Neutrophil (primary cell): Measurements from ENCODE around the gene CYP17A1.

Experiments
- H3K27ac ChIP-seq: fragments of 200-600 bp; sonication (generic); 2 replicates; pipeline ENCODE4 v1.5.1; 2016; ENCODE audit warnings: mild to moderate bottlenecking, moderate library complexity
- H3K27me3 ChIP-seq: fragments of 200-600 bp; sonication (generic); 2 replicates; pipeline ENCODE4 v1.6.0; 2016; ENCODE audit warnings: mild to moderate bottlenecking
- H3K36me3 ChIP-seq: fragments of 200-600 bp; sonication (generic); 2 replicates; pipeline ENCODE4 v1.5.1; 2017
- H3K4me1 ChIP-seq, 2 experiments: fragments of 200-600 bp in 1 of 2; sonication (generic) in 1 of 2; 1 replicate in 1 of 2; 2 replicates in 1 of 2; pipeline versions ENCODE4 v1.5.1 to v1.6.1; 2013 to 2016; ENCODE audit warnings: low read depth in 1 of 2, low read length in 1 of 2, mild to moderate bottlenecking in 1 of 2, moderate library complexity in 1 of 2; ENCODE audit not compliant: control insufficient read depth in 1 of 2, insufficient read depth in 1 of 2
- H3K4me3 ChIP-seq, 2 experiments: fragments of 200-600 bp in 1 of 2; sonication (generic) in 1 of 2; 1 replicate in 1 of 2; 2 replicates in 1 of 2; pipeline ENCODE4 v1.5.1; 2013 to 2016; ENCODE audit warnings: low read depth in 1 of 2, low read length in 1 of 2, mild to moderate bottlenecking in 1 of 2, moderate library complexity in 1 of 2
- H3K9me3 ChIP-seq: fragments of 200-600 bp; sonication (generic); 2 replicates; pipeline ENCODE4 v1.5.1; 2016
- TF ChIP-seq, protein P1 (sequence below): fragments of 200-600 bp; sonication (generic); IDR thresholded peaks from 2 replicates; pipeline ENCODE4 v1.5.1; 2016; ENCODE audit warnings: antibody characterized with exemption

CYP17A1 gene

DNA sequence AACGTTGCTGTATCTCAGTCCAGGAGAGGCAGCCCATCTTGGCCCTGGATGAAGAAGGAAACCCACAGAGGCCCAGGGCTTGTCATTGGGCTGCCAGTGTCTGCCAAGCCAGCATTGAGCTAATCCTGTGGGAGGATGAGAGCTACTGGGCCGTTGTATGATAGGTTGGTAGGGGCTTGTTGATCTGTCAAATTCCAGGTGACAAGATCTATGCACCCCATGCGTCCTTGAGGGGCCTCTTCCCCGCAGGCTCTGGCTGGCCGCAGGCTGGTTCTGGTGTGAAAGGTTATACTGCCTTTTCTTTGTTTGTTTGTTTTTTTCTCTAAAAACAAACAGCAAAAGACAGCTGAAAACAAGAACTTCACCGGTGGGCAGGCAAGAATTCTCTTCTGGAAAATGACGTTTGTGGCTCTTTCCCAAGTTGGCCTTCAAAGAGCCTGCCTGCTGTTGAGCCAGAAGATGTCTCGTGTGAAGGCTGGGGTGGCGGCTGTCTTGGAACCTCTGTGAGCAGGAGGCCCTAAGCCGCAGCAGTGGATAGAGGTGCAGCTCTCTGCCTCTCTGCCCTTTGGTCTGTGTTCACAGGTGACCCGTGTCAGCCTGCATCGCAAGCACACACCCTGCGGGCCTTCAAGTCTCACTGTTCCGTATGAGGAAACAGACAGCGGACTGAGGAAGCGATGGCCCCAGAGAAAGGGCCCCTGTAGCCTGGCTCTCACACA, 23.3 kb downstream of the CYP17A1 start:
- no peak overlapping the region for H3K4me3 ChIP-seq
- H3K9me3 ChIP-seq = no peaks in the 10 kb centered on the region
- peak overlapping the region; percentile 93 for H3K27ac ChIP-seq
- H3K36me3 ChIP-seq = peaks cover 55% of the 10 kb centered on the region
- H3K4me1 ChIP-seq = peaks cover 63 to 73% of the 10 kb centered on the region in 2 experiments
- TF ChIP-seq, protein P1, sequence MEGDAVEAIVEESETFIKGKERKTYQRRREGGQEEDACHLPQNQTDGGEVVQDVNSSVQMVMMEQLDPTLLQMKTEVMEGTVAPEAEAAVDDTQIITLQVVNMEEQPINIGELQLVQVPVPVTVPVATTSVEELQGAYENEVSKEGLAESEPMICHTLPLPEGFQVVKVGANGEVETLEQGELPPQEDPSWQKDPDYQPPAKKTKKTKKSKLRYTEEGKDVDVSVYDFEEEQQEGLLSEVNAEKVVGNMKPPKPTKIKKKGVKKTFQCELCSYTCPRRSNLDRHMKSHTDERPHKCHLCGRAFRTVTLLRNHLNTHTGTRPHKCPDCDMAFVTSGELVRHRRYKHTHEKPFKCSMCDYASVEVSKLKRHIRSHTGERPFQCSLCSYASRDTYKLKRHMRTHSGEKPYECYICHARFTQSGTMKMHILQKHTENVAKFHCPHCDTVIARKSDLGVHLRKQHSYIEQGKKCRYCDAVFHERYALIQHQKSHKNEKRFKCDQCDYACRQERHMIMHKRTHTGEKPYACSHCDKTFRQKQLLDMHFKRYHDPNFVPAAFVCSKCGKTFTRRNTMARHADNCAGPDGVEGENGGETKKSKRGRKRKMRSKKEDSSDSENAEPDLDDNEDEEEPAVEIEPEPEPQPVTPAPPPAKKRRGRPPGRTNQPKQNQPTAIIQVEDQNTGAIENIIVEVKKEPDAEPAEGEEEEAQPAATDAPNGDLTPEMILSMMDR = no peak
- no peaks in the 10 kb centered on the region for H3K27me3 ChIP-seq

DNA sequence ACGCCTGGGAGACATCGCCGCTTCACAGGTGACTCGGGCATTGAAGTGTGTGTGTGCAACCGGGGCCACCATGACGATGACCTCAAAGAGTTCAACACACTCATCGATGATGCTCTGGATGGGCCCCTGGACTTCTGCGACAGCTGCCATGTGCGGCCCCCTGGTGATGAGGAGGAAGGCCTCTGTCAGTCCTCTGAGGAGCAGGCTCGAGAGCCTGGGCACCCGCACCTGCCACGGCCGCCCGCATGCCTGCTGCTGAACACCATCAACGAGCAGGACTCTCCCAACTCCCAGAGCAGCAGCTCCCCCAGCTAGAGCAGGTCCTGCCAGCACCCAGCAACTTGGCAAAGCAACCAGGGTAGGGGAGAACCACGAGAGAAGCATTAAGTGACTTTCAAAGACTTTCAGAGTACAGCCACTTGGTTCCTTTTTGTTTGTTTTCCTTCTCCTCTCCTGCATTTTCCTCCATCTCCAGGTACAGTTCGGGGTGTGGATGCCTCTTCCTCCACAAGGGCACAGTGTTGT, 24.1 kb downstream of the CYP17A1 start:
- Histone ChIP-seq H3K4me1 (peaks cover 57 to 67% of the 10 kb centered on the region in 2 experiments), H3K27me3 (no peaks in the 10 kb centered on the region), H3K9me3 (no peaks in the 10 kb centered on the region), H3K36me3 (peaks cover 55% of the 10 kb centered on the region), H3K4me3 (no peak overlapping the region), H3K27ac (peak overlapping the region; percentile 93)
- TF ChIP-seq, protein P1 = no peak

DNA sequence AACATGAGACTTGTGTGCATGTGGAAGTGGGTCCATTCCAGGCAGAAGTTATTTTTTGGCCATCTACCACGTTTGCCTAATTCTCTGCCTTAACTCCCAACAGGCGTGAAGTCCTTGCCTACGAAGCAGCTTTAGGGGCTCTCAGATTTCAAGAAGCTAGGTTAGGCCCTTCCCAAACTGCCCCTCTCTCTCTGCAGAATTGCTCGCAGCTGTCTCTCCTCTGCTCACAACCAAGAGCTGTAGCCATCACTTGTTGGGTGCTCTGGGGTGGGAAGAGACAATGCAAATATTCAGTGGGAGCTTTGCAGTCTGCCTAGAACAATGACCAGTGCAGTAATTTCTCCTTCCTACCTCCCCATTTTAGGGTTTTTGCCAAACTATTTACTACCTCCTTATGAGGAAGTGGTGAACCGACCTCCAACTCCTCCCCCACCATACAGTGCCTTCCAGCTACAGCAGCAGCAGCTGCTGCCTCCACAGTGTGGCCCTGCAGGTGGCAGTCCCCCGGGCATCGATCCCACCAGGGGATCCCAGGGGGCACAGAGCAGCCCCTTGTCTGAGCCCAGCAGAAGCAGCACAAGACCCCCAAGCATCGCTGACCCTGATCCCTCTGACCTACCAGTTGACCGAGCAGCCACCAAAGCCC, 24.9 kb downstream of the CYP17A1 start:
- H3K27me3 ChIP-seq = no peaks in the 10 kb centered on the region

DNA sequence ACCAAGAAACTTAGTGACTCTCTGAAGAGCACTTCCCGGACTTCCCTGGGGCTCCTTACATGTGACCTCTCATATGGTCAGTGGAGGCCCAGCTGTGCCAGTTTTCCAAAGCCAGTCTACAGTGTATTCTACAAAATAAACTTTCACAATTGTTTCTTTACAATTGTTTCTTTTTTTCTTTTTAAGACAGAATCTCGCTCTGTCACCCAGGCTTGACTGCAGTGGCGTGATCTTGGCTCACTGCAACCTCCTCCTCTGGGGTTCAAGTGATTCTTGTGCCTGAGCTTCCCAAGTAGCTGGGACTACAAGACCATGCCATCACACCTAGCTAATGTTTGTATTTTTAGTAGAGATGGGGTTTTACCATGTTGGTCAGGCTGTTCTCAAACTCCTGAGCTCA, 25.9 kb downstream of the CYP17A1 start:
- Histone ChIP-seq H3K9me3 (no peaks in the 10 kb centered on the region), H3K36me3 (peaks cover 55% of the 10 kb centered on the region), H3K4me3 (no peak overlapping the region), H3K4me1 (peaks cover 46 to 52% of the 10 kb centered on the region in 2 experiments), H3K27ac (peak overlapping the region; percentile 93), H3K27me3 (no peaks in the 10 kb centered on the region)
- TF ChIP-seq, protein P1 = no peak

More for the DNA sequence above, 24.9 kb downstream of the CYP17A1 start:
- TF ChIP-seq, protein P1 = peak; percentile 19
- Histone ChIP-seq H3K9me3 (no peaks in the 10 kb centered on the region), H3K36me3 (peaks cover 55% of the 10 kb centered on the region), H3K27ac (peak overlapping the region; percentile 93), H3K4me1 (peaks cover 54 to 62% of the 10 kb centered on the region in 2 experiments), H3K4me3 (peak overlapping the region in 1 of 2 experiments; percentile 22)

DNA sequence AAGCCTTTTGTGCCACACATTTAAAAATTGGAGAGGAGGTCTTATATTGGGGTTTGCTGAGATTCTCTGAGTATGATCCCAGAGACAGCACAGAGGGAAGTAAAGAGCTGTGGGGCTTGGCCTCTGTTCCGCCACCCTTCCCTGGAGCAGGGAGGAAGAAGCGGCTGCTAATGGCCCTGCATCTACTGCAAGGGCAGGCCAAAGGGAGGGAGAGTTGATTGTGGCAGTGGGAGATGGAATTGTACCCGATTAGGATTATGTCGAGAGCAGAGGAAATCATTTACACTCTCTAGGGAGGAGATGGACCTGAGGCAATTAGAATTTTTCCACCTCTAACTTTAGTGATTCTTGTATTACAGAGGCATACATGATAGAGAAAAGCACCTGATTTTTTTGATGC, 28.8 kb downstream of the CYP17A1 start:
- Histone ChIP-seq H3K27me3 (no peaks in the 10 kb centered on the region), H3K36me3 (peaks cover 36% of the 10 kb centered on the region), H3K4me3 (no peak overlapping the region), H3K9me3 (no peaks in the 10 kb centered on the region), H3K27ac (no peak overlapping the region), H3K4me1 (peaks cover 19 to 22% of the 10 kb centered on the region in 2 experiments)
- TF ChIP-seq, protein P1 = no peak
